ENCODE results near the gene RAPSN. TPM values are rescaled to one million over a fixed set of nuclear protein-coding genes. Genes with fewer than 3 reads are reported as not detected.

Gene RAPSN
- total and polyA plus RNA-seq, 2 of the 8 experiments (the other 6 are each of a cell fraction or from before 2014, with no cell fraction given) = 0.06 to 0.34 TPM

GRCh38 chr11:47468598-47469214, 19.8 kb upstream of the RAPSN start (continued):
- TF ChIP-seq CHD7 (IDR thresholded peaks at IDR 0.05; ENCODE audit: insufficient replicate concordance, low read length) = no peak
- TF ChIP-seq TAF1 (IDR thresholded peaks at IDR 0.05; ENCODE audit: low read depth, low read length) = no peak
- TF ChIP-seq SUZ12 (IDR thresholded peaks at IDR 0.05; ENCODE audit: low read length) = no peak
- TF ChIP-seq RXRA (IDR thresholded peaks at IDR 0.05; ENCODE audit: insufficient read depth, low read depth, low read length) = no peak
- no peak for TF ChIP-seq NANOG (IDR thresholded peaks at IDR 0.05; ENCODE audit: insufficient read depth, low read depth, low read length, poor library complexity, severe bottlenecking)
- TF ChIP-seq MAX (IDR thresholded peaks at IDR 0.05) = no peak
- no peak for TF ChIP-seq SIN3A (conservative IDR thresholded peaks at IDR 0.05 in 1 of 2, IDR thresholded peaks at IDR 0.05 in 1 of 2; ENCODE audit: low read depth in 1 of 2, low read length in 2 of 2)
- TF ChIP-seq SAP30 (IDR thresholded peaks at IDR 0.05; ENCODE audit: insufficient read depth, insufficient replicate concordance, low read length) = no peak
- no peak for TF ChIP-seq CBX8 (IDR thresholded peaks at IDR 0.05; ENCODE audit: borderline replicate concordance, low read depth, low read length)
- no peak for TF ChIP-seq ZNF274 (IDR thresholded peaks at IDR 0.05; ENCODE audit: borderline replicate concordance, extremely low read depth, low read length)
